Lower leg skin (tissue), 3 donors: ENCODE results near the gene ELOVL3.
"Not testable (repeated sequence)": the region's sequence is repeated elsewhere in the genome, so short reads cannot be mapped to it uniquely, and the experiment has no call there.

Experiments
- POLR2A ChIP-seq, 2 donors: fragments of 450-650 bp; IDR thresholded peaks; one replicate each; pipeline ENCODE4 v1.6.1; 2016 to 2017; ENCODE audit warnings: antibody characterized with exemption in 2 of 2, mild to moderate bottlenecking in 1 of 2, moderate library complexity in 1 of 2
- TF ChIP-seq, protein P1 (sequence below), 3 donors: fragments of 450-650 bp; IDR thresholded peaks; one replicate each; pipeline ENCODE4 v1.5.1; 2016; ENCODE audit warnings: antibody characterized with exemption in 3 of 3, mild to moderate bottlenecking in 3 of 3, moderate library complexity in 2 of 3

DNA sequence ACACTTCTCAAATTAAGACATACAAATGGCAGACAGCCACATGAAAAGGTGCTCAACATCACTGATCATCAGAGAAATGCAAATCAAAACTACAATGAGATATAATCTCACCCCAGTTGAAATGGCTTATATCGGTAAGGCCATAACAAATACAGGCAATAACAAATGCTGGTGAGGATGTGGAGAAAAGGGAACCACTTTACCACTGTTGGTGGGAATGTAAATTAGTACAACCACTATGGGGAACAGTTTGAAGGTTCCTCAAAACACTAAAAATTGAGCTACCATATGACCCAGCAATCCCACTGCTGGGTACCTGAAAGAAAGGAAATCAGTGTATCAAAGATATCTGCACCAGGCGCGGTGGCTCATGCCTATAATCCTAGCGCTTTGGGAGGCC lies 12.5 kb upstream of the ELOVL3 start:
- TF ChIP-seq, protein P1, sequence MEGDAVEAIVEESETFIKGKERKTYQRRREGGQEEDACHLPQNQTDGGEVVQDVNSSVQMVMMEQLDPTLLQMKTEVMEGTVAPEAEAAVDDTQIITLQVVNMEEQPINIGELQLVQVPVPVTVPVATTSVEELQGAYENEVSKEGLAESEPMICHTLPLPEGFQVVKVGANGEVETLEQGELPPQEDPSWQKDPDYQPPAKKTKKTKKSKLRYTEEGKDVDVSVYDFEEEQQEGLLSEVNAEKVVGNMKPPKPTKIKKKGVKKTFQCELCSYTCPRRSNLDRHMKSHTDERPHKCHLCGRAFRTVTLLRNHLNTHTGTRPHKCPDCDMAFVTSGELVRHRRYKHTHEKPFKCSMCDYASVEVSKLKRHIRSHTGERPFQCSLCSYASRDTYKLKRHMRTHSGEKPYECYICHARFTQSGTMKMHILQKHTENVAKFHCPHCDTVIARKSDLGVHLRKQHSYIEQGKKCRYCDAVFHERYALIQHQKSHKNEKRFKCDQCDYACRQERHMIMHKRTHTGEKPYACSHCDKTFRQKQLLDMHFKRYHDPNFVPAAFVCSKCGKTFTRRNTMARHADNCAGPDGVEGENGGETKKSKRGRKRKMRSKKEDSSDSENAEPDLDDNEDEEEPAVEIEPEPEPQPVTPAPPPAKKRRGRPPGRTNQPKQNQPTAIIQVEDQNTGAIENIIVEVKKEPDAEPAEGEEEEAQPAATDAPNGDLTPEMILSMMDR (IDR thresholded peaks at IDR 0.05): not testable (repeated sequence)
- not testable (repeated sequence) for TF ChIP-seq POLR2A (IDR thresholded peaks at IDR 0.05)
